GM18519 (cell line): ENCODE measurements around the gene KMT5B.

Experiments
- ATAC-seq: cut with Tn5 transposase; IDR thresholded peaks from one replicate; pipeline ENCODE4 v1.9.1; 2021; ENCODE audit warnings: mild to moderate bottlenecking, moderate library complexity; ENCODE audit not compliant: unreplicated experiment, low FRiP score

Gene KMT5B

DNA sequence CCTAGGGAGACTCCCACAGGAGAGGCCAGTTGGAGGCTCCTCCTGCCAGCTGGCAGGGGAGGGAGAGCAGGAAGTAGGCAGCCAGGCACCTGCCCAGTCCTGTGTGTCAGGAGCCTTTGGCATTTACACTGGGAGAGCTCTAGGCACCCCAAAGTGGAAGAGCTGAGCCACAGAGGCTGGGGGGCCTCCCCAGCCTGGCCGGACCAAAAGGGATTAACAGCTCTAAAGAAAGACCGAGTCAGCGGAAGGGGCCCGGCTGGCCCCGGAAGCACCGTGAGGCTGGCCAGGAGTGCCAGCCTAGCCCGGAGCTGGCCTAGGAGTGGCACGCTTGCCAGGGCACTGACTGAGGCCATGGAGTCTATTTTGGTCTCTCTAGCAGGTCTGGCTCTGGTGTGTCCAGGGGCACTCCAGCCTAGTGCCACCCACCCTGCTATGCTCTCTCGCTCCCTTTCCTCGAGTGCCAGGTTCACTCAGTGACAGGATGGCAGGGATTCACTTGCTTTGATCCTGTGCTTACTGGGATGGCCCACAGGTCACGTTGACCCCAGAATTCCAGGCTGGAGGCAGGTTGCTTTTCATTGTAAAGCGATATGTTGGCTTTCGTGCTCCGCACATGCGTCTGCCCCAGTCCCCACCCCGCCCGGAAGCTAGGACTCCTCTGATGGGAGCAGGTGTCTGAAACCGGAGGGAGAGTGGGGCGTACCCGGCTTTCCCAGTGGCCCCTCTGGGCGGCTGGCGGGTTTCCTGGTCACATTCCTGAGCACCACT, 3.3 kb upstream of the KMT5B start:
- ATAC-seq = no peak

DNA sequence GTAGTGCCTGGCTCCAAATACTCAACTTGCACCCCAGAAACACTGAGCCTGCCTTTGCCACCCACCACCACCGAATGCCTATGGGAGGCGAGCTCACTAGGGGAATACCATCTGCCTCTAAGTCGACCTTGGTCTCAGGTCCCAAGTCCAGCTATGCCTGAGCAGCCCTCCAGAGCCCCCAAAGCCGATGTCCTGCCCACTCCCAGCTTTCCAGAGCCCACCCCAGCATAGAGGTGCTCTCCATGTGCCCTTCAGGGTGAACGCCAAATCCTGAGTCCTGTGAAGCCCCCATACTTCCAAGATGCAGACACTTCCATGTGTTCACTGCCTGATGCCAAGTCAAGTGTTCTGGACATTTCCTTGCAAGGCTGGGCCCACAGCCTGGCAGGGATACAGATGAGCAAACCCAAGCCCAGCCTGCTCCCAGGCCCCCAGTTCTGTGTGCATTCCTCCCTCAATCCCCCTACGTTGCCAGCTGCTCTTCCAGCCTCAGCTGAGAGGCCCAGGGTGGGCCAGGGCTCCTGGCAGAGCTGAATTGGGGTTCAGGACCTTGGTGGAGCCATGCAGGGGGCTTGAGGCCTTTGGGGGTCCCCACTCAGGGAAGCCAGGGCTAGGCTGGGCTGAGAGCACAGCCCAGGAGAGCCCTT, 2.6 kb upstream of the KMT5B start:
- ATAC-seq = no peak

DNA sequence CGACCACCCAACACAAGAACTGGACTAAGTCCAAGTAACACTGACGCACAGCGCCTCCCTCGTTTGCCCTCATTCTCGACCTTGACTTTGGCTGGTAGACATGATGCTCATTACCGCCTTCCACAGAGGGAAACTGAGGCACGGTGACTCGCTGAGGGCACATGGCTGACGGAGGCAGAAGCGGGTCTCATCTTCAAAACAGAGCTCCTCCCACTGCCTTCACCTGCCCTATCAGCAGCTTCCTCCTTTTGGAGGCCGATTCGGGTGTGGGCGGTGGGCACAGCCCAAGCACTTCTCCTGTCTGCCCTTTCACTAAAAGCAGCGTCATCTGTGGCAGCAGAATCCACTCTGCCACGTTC, 2.0 kb upstream of the KMT5B start:
- no peak for ATAC-seq

DNA sequence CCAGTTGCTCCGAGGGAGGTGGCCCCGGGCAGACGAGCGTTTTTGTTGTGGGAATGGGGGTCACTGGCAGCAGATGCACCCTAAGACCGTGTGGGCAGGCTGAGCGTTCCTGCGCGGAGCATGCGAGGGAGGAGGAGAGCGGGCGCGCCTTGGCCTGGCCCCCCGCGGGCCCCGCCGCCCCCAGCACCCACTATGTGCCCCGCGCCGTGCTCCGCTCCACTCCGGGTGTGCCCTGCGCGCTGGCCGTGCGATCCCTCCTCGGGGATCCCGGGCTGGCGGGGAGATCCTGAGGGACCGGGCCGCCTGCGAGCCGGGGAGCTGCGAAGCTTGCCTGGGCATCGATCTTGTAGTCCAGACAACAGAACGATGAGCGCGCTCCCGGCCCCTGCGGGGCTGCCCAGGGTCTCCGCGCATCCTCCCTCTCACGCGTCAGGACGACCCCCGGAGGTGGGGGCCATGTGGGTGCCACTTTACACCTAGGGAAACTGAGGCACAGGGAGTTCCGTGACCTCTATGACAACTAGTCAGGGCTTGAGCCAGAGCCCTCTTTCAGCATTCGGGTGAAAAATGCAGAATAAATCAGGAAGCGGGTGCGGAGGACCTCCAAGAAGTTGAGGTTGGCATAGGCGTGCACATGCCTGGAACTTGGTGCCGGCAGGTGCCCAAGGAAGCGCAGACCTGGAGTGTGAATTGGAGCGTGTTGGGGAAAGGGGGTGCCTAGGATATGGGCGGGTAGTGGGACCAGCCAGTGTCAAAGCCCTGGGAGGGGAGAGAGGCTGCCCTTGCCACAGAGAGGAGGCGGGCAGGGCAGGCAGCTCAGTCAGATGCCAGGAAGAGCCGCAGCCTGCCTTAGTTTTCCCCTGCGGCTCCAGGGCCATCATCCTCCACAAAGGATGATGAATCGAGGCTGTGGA, 1.3 kb upstream of the KMT5B start:
- ATAC-seq = no peak

DNA sequence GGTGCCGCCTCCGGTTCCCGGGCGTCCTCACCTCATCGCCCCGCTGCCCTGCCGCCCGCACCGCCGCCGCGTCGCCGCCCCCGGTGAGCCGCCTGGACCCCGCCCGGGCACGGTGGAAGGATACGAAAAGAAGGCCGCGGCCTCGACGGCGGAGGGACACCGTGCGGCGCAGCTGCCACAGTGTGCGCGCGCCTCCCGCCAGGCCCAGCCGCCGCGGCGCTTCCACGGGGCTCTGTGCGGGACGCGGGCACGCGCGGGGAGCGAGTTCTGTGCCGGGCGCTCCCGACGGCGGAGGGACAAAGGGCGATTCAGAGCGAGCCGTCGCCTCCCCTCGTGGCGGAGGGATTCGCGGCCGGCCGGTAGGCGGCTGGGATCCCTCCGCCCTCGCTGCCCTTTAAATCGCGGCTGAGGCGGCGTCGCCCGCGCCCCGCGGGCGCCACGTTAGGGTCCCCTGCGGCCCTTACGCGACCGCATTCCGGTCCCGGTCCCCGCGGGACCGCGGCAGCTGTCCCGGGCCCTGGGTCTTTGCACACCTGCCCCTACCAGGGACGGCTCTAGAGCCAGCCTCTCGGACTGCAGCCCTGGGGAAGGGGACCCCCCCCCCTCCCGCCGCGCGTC, 568 bp upstream of the KMT5B start:
- peak; percentile 41 for ATAC-seq

DNA sequence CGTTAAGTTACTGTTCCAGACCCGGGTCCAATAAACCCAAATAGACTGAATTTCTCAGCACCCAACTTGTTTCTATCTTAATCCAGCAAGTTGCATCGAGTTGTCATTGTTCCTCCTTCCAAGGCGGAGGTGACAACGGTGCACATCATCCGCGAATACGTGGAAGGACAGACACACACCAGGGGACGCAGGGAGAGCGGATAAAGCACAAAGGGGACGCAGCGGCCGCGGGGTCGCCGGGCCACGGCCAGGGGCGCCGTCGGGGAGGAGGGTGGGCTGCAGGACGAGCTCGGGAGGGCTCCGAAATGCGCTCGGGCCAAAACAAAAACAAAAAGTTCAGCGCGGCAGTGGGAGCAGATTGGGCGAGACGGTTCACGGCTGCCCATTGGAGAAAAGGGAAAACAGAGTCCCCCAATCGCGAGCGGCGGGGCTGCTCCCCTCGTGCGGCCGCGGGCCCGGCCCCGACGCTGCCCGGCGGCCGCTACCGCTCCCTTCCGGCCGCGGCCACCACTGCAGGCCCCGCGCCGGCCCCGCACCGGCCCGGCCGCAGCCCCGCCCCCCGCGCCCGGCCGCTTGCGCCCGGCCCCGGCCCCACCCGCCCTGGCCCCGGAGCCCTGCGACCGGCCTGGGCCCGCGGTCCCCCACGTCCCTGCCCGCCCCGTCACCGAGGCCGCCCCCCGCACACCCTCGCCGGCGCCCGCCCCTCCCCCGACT, 518 bp downstream of the KMT5B start:
- ATAC-seq = no peak

DNA sequence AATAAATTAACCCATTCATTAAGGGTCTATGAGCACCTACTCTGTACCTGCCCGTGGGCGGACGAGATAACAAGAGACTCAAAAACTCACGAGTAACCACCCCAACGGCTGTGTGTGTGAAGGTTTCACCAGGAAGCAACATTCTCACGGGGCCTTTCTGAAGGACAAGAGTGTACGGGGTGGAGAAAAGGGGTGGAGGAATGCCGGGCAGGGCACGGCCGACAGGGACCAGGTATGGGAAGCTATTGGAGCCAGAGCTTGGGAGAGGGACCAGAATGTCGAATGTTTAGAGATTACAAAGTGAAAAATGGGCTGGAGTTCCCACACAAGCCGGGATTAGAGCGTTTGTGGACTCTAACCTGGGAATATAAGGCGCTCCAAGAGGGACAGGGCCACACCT, 1.6 kb downstream of the KMT5B start:
- no peak for ATAC-seq

DNA sequence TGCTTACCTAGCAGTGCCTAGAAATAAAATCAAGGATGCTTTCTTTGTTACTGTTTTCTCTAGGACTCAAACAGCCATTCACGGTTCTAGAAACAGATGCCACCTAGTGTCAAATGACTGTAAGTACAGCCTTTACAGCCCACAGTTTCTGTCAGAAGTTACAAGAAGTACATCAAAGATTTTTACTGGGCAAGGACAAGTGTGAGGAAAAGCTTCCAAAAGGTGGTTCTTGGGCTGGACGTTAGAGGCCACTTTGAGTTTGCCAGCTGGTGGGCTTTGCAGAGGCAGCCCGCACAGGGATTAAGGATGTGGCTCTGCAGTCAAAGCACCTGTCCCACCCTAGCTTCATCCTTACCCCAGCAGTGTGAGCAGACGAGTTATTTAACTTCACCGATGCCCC, 6.9 kb downstream of the KMT5B start:
- ATAC-seq = no peak

DNA sequence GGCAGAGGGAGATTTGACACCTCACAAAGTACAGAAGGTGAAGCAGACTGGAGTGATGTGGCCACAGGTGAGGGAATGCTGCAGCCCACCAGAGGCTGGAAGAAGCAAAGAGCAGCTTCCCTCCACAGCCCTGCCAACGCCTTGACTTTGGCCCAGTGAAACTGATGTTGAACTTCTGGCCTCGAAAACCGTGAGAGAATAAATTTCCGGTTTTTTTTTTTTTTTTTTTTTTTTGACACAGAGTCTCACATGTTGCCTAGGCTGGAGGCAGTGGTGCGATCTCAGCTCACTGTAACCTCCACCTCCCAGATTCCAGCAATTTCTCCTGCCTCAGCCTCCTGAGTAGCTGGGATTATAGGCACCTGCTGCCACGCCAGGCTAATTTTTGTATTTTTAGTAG, 8.7 kb downstream of the KMT5B start:
- no peak for ATAC-seq

DNA sequence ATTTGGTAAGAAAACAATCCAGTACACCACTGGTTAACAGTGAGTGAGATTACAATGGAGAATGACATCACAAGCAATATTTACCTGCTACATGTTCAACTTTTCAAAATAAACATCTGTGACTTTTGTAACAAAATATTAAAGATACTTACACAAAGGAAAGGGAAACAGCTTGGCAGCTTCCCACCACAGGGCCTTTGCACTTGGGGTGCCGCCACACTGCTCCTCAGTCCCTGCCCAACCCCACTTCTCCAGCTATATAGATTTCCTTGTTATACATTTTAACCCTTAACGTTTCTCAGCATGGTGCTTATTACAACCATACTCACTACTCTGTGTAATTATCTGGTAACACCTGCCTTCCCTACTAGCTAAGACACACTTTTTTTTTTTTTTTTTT, 10.9 kb downstream of the KMT5B start:
- ATAC-seq = no peak

DNA sequence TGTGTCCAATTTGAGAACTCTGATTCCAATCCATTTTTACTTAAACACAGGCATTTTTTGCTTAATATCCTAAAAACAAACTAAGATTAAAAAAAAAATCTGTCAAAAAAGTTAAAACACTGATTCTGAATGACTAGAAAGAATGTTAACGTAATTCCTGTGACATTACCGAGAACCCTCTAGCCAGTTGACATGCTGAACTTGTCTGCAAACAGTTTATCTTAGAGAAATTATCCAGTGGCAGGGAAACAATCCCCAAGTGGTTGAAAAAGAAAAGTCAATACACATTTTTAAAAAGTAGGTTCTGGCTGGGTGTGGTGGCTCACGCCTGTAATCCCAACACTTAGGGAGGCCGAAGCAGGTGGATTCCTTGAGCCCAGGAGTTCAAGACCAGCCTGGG, 11.6 kb downstream of the KMT5B start:
- no peak for ATAC-seq

DNA sequence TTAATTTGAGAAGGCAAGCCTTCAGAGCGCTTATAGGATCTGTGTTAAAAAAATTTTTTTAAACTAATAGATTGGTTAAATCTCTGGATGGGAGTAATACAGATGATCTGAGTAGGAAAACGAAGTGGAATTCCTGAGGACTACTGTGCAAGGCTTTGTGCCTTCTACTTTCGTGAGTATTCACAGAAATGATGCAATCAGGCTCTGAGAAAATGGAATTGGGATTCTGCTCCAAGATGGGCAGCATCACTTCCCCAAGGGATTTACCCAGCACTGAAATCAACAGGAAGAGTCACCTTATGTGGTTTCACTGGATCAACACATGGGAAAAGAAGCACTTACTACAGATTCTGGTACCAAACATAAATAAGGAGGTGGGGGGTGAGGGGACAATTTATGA, 12.5 kb downstream of the KMT5B start:
- no peak for ATAC-seq

DNA sequence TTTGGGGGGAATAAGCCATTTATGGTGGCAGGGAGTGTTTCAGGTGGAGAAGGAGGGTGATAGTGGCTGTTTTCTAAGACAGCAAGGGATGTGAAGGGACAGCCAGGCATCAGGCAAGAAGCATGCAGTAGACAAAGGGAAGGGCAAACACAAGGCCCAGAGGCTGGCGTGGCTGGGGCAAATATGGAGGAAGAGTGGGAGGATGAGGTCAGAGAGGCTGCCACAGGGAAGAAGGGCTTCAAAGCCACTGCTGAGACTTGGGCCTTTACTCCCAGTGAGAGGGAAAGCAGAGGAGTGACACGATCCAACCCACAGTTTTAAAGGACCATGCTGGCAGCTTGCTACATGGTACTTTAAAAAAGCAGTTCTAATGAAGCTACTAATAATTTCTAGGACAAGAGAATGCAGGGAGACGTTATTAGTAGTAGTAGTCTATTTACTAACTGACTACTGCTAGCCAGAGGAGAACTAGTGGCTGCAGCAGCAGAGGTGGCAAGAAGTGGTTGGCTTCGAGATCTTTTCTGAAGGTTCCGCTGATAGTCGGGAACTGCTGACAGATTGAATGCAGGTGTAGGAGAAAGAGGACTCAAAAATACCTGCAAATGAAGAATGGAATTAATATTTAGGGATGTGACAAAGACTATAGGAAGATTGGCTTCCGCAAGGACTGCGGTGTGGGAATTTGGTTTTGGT, 13.7 kb downstream of the KMT5B start:
- ATAC-seq = no peak

DNA sequence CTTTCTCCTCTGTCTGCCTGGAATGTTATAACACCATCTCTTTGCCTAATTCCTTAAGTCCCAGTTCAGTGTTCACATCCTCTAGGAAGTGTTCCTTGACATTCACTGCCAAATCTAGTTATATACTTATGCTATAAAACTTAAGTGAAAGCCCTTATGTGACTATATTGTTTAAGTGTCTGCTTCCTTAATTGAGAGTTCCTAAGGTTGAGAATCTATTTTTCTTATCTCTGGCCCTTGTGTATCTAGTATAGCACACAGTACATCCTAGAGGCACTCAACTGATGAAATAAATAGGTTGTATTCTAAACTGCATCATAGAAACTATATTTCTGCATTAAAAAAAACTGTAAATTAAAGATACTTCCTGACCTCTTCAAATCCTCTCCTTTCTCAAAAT, 16.9 kb downstream of the KMT5B start:
- ATAC-seq = no peak

DNA sequence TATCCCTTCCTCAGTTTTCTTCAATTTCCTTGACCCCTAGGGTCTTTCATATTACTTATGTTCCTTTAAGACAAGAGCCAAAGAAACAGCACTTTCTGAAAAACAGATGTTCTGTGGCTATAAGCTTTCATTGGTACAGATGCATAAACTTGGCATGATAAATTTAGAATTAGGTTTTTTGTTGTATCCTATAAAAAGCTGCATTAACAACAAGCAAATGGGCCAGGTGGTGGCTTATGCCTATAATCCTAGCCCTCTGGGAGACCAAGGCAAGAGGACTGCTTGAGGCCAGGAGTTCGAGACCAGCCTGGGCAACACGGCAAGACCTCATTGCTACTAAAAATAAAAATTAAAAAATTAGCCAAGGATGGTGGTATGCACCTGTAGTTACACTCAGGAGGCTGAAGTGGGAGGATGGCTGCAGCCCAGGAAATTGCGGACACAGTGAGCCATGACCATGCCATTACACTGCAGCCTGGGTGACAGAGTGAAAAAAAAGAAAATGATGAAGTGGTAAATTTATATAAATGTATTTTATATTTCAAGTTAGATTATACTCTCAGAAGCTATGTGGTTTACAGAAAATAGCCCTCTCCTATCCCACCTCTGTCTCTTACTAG, 18.3 kb downstream of the KMT5B start:
- ATAC-seq = no peak

DNA sequence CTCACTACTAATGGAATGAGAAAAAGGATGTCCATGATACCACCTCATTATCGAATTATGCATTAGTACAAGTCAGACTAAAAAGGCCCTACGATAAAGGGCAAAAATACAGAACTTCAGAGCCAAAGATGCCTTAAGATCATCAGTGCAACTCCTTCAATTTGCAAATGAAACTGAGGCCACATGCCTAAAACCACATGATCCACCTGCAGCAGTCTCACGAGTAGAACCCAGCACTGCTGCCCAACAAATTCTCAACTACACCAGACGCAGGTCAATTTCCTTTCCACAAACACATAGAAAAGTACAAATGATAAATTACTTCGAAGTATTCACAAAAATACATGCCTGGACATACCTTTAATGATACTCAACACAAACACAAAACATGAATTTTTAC, 20.1 kb downstream of the KMT5B start:
- no peak for ATAC-seq

DNA sequence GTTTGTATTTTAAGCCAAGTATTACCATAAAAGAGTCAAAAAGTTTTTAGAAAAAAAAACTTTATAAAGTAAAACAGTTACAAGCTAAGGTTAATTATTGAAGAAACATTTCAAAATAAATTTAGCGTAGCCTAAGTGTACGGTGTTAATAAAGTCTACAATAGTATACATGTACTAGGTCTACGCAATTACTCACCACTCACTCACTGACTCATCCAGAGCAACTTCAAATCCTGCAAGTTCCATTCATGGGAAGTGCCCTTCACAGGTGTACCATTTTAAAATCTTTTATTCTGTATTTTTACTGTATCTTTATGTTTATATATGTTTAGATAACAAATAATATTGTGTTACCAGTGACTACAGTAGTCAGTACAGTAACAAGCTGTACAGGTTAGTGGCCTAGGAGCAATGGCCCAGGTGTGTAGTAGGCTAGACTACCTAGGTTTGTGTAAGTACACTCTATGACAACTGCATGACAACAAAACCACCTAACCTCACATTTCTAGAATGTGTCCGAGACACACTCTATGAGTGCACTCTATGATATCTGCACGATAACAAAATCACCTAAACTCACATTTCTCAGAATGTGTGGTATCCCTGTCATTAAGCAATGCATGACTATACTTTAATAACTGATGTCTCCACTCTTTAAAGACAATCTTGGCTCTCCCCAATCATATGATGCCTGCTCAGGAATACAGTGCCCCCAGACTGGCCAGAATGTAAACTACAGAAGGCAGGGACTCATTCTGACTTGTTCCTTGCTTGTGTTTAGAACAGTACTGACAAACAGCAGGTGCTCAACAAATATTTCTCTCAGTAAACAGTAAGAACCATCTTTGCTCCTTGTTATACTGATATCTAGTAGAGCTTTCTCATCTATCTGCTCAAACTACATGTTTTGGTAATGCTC, 21.2 kb downstream of the KMT5B start:
- ATAC-seq = no peak

DNA sequence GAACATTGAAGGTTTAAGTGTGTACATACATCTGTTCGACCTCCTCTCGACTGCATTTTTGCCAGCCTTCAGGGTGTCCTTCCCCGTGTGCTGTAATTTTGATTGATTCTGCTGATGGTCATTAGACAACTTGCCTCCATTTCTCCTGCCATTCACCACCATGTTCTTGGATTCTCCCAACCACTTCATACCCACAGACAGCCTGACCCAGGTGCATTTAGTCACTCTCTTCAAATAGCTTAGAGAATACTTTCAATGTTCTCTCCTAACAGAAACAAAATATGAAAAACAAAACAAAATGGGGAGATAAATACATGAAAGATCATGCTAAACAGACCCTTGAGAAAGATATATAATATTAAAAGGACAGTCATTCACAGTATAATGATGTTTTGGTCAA, 23.2 kb downstream of the KMT5B start:
- ATAC-seq = no peak
